GM23248 (cell line): Measurements from ENCODE around the gene TMEM273.

Experiments used
- EZH2 ChIP-seq: fragments of 200-600 bp; sonication (generic); IDR thresholded peaks from 2 replicates; pipeline ENCODE4 v1.6.1; 2018; ENCODE audit warnings: antibody characterized with exemption, mild to moderate bottlenecking; ENCODE audit not compliant: insufficient read depth, poor library complexity, severe bottlenecking
- EZH2phosphoT487 ChIP-seq: fragments of 200-600 bp; sonication (generic); IDR thresholded peaks from 2 replicates; pipeline ENCODE4 v1.6.1; 2018; ENCODE audit warnings: antibody characterized with exemption, moderate library complexity, mild to moderate bottlenecking, low read depth; ENCODE audit not compliant: insufficient read depth

- TF ChIP-seq EZH2 (no peak), EZH2phosphoT487 (no peak)
Measured at GRCh38 chr10:49205206-49205605, 17.0 kb upstream of the TMEM273 start.
